Pulmonary artery endothelial cell (primary cell): ENCODE data around the gene IGF2BP3. TPM values are rescaled to one million over a fixed set of nuclear protein-coding genes. Genes with fewer than 3 reads are reported as not detected.
A peak's percentile ranks its signal among the peaks of the same experiment; 100 is the strongest.
"Not testable (repeated sequence)": the region's sequence is repeated elsewhere in the genome, so short reads cannot be mapped to it uniquely, and the experiment has no call there.

Experiments
- DNase-seq: peaks from one replicate; pipeline ENCODE4 v3.0.0-alpha.2; 2011; ENCODE audit warnings: low read depth, low spot score
- total RNA-seq: library from RNA; depleted of rRNA; stranded (reverse); fragments of >200 nt; gene quantifications from 2 replicates; pipeline ENCODE4 v1.2.3, GENCODE V29; 2014

IGF2BP3 gene
- 58.8 and 81.2 TPM in 2 replicates for total RNA-seq

- peak; percentile 72 for DNase-seq
Observed at GRCh38 chr7:23470330-23471105, at the start of gene IGF2BP3. IGF2BP3 (minus strand) TSS chr7:23470491; CDS start chr7:23470110, 381 bp downstream.

GRCh38 chr7:23514755-23515154 is 44.5 kb upstream of the IGF2BP3 start:
- DNase-seq: no peak

- not testable (repeated sequence) for DNase-seq
Observed at GRCh38 chr7:23513746-23514145, 43.5 kb upstream of the IGF2BP3 start.

GRCh38 chr7:23494009-23494408 is 23.7 kb upstream of the IGF2BP3 start:
- DNase-seq: no peak

DNA sequence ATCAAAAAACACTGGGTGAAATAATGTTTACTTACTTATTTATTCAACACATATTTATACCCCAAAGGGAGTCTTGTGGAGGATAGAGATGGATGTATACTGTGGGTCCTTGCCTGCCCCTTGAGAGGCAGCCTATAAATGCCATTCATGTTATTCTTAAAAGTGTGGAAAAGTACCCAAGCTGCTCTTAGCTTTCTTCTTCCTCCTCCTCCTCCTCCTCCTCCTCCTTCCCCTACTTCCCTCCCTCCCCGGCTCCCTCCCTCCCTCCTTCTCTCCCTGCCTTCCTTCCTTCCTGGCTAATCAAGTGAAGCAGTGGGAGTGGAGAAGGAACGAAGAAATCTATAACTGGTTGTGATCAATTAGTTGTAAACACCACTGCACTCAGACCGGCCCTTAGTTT is 21.2 kb upstream of the IGF2BP3 start:
- DNase-seq: no peak

GRCh38 chr7:23490357-23491135 is 20.3 kb upstream of the IGF2BP3 start:
- DNase-seq: no peak

DNA sequence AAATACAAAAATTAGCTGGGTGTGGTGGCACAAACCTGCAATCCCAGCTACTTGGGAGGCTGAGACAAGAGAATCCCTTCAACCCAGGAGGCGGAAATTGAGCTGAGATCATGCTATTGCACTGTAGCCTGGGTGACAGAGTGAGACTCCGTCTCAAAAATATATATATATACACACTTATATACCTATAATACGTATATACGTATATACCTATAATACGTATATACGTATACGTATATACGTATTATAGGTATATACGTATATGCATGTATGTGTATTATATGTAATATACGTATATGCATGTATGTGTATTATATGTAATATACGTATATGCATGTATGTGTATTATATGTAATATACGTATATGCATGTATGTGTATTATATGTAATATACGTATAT is 18.4 kb upstream of the IGF2BP3 start:
- DNase-seq: not testable (repeated sequence)

- DNase-seq: no peak
Observed at GRCh38 chr7:23487670-23488069, 17.4 kb upstream of the IGF2BP3 start.

DNA sequence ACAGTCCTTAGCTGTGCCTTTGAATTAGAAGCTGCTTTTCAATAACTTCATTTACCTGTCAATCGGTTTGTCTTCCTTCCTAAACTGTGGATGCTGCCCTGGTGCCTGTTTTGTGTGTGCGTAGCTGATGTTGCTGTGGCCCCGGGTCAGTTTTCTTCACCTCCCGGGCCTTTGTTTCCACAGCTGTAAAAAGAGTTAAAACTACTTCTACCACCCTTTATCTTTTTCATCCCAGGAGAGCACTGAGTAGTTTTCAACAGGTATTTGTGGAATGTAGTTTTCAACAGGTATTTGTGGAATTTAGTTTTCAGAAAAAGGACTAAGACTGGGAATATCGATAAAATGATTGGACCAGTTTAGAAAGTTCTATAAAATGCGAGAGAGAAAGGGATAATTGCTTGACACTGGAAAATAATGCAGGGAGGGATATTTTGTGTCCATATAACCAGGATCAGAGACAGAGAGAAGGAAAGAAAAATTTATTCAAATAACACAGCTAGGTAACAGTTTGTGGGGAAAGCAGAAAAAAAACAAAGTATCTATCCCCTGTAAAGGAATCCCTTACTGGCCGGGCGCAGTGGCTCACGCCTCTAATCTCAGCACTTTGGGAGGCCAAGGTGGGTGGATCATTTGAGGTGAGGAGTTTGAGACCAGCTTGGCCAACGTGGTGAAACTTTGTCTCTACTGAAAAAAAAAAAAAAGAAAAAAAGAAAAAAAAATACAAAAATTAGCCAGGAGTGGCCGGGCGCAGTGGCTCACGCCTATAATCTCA is 15.9 kb upstream of the IGF2BP3 start:
- no peak for DNase-seq

DNA sequence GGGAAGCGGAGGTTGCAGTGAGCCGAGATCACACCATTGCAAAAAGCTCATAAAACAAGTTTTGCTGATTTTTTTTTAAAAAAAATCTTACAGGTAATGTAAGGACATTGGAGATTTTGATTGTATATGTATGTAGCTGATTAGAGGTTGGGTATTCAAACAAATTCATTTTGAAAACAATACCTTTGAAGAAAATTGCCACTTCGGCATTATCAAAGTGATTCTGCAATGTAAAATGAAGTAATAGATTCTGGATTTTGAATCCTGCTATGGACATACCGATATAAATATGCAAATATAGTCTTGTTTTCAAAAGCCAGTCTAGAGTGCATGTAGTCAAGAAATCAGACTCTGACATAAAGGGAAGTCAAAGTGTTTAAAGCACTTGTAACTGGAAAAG is 12.4 kb upstream of the IGF2BP3 start:
- no peak for DNase-seq

DNA sequence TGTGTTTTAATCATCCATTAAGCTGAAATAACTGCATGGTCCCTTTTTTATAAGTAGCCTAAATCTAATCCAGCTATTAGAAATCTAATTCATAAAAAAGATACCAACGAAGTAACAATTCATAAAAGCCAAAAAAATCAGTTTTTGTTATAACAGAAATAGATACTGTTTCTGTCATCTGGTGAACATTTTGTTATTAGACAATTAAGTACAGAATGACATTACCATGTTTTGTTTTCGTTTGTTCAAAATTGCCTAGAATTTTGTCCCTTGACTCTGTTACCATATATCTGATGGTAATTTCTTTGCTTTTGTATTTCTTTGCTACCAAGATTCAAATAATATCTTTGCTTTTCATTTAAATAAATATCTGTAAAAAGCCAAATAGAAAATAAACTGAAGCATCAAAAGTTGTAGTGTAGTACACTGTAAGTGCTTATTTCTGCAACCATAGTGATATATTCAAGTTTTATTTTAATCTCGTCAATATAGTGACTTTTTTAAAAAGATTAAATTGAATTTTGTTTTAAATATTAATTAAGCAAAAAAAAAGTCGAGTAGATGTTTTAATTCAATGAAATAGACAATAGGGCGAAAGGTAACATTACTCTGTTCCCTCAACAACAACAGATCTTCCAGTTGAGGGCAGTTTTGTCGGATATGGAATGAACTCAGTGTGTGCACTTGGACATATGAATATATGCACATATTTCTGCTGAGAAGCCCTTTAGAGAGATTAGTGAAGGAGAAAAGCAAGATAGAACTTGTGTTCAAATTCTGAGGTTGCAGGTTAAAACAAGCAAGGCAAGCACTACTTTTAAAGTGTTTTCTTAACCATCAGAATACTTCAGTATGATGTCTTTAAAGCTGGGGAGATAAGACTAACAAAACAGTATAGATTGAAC is 7.9 kb upstream of the IGF2BP3 start:
- no peak for DNase-seq

GRCh38 chr7:23477157-23477499 is 6.8 kb upstream of the IGF2BP3 start:
- no peak for DNase-seq

GRCh38 chr7:23476286-23477156 is 6.2 kb upstream of the IGF2BP3 start:
- no peak for DNase-seq

DNA sequence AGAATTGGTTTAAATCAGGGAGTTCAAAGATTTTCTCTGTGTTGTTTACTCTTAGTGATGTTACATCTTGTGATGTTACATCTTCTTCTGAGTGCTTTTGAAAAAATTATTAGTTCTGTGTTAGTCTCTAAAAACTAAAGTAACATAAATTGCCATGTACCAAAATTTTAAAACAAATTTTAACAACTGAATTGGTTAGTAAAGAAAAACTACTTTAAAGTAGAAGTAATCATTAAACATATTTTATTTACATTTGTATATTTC is 5.2 kb upstream of the IGF2BP3 start:
- no peak for DNase-seq

- no peak for DNase-seq
Observed at GRCh38 chr7:23474829-23475575, 4.7 kb upstream of the IGF2BP3 start.

DNA sequence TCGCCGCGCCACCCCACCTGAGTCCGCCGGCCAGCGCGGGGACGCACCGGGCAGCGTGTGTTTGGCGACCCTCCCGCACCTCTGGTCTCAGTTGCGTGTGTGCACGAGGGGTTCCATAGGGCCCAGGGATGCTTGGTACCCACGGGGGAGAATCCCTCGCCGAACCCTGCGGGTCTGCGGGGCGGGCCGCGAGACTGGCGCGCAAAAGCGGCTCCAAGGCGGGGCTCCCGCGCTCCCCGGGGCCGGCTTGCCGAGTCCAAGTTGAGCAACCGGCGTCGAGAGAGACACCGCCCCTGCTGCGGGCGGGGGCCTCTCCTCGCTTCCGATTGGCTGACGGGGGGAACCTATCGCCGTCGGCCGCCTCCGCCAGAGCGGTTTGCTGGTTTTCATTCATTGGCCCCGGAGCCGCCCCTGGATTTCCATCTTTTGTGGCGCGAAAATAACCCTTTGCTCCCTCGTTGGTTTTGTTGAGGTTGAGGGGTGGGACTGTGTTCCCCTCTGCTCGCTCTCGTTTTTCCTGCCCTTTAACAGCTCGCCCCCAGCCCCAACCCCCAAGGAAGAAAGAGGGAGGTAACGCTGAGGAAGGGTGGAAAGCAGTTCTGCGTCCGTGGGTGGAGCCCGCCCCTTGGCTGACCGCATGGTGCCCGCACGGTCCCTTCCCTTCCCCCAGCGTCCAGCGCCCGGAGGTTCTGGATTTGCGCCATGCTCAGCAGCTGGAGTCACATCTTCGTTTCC is 4.0 kb upstream of the IGF2BP3 start:
- DNase-seq: peak; percentile 77

DNA sequence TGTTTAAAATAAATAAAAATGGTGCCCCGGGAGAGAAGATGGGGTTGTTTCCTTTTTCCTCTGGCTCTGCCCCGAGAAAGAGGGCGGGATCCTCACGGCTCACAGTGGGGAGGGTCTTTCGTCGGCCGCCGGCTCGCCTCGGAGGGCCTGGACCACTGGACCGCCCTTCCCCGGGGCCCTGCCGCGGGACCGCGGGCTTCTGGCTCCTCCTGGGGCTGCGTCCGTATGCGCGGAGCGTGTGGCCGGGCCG is 3.5 kb upstream of the IGF2BP3 start:
- DNase-seq: no peak

DNA sequence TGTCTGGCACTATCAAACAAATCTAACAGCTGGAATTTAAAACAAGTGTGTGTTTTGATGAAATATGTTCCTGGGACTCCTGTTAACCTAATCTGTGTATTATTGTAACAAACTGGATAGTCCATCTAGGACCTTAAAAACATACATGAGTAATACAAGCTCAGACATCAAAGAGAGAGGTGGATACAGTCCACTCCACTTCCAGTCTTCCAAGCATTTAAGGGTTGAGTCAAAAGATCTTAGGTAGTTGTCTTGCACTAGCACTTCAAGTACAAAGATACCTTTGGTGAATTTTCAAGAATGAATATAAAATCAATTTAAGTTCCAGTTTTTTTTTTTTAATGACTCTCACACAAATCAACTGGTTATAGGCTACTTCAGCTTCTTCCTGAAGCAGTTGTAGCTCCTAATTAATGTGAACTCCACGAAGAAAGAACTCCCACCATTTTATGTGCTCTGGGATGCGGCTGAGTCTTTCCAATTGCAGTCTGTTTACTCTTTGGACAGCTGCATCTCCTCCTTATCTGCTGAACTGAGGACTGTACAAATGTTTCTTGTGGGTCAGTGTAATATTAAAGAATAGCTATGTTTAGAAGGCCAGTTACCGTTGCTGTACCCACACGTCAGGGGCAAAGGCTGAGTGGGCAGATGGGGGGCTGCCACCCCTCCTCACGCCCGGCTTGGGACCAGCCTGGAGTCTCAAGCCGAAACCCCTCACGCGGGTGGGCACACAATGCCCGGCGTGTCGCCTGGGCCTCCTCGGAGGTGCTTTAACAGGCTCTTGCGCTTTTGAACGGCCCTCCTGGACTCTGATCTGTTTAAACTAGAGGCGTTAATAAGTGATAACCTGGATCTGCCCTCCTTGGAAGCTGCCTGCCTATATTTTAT is 2.9 kb upstream of the IGF2BP3 start:
- DNase-seq: no peak
